DMS 273 (cell line): ENCODE data around the gene FOXB2.

Experiments used
- DNase-seq: peaks from one replicate; lab custom pipeline; 2025; ENCODE audit not compliant: unreplicated experiment; lab: John Stamatoyannopoulos, UW

FOXB2 gene

GRCh38 chr9:77063645-77064285 lies 44.3 kb downstream of the FOXB2 start:
- no peak for DNase-seq

GRCh38 chr9:77066388-77066787 lies 46.9 kb downstream of the FOXB2 start:
- DNase-seq: no peak
